ENCODE results near the gene MRTFB.

The MRTFB gene

DNA sequence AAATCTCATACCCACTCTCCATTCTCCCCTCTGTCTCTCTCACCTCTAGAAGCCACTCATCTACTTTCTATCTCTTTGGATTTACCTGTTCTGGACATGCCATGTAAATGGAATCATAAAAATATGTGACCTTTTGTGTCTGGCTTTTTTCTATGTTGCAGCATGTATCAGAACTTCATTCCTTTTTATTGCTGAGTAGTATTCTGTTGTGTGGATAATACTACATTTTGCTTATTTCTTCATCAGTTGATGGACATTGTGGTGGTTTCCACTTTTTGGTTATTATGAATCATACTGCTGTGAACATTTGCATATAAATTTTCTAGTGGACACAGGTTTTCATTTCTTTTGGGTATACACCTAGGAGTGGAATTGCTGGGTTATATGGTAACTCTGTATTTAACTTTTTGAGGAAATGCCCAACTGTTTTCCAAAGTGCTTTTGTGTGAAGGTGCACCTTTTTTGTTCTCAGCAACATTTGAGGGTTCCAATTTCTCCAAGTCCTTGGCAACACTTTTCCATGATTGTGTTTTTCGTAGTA lies 18.2 kb downstream of the MRTFB start:
- H3K4me3 ChIP-seq (replicated peaks; ENCODE audit: insufficient read depth, low read length): no peak overlapping the region
- DNase-seq (ENCODE audit: low read depth in 1 of 2, low spot score in 1 of 2): no peak
- no peak for TF ChIP-seq POLR2AphosphoS5 (IDR thresholded peaks at IDR 0.05; ENCODE audit: low read depth)
- no peak for TF ChIP-seq REST (IDR thresholded peaks at IDR 0.05; ENCODE audit: insufficient replicate concordance, low read depth)
- no peak for TF ChIP-seq SPI1 (IDR thresholded peaks at IDR 0.05; ENCODE audit: borderline replicate concordance, low read depth)
- TF ChIP-seq GABPA (IDR thresholded peaks at IDR 0.05; ENCODE audit: low read depth): no peak
- no peak for TF ChIP-seq CTCF (IDR thresholded peaks at IDR 0.05; ENCODE audit: insufficient read depth, low read length)
- no peak overlapping the region for H3K27ac ChIP-seq (replicated peaks)
- no peaks in the 10 kb centered on the region for H3K27me3 ChIP-seq (ENCODE audit: insufficient read depth, poor library complexity, severe bottlenecking)

DNA sequence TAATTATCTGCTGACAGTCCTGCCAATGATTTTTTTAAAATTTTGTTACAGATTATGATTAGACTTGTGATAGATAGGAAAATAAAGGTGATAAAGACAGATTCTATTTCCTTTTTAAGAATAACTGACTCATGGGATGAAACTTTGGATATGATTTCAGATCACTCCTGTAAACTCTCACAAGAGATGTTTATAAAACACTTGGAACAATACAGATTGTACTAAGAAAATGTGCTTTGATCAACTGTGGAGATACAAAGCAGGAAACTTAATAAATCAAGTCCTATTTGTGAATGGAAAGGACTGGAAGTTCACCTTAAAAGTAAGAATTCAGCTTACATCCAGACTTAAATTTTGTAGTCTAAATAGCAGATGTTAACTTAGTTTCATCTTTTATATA lies 21.4 kb downstream of the MRTFB start:
- no peak overlapping the region for H3K27ac ChIP-seq (replicated peaks)
- no peak for DNase-seq (ENCODE audit: low read depth in 1 of 2, low spot score in 1 of 2)

More for the DNA sequence above, 21.4 kb downstream of the MRTFB start:
- TF ChIP-seq GABPA (IDR thresholded peaks at IDR 0.05; ENCODE audit: low read depth) (no peak), REST (IDR thresholded peaks at IDR 0.05; ENCODE audit: insufficient replicate concordance, low read depth) (no peak), POLR2AphosphoS5 (IDR thresholded peaks at IDR 0.05; ENCODE audit: low read depth) (no peak), CTCF (IDR thresholded peaks at IDR 0.05; ENCODE audit: insufficient read depth, low read length) (no peak), SPI1 (IDR thresholded peaks at IDR 0.05; ENCODE audit: borderline replicate concordance, low read depth) (no peak)
- H3K4me3 ChIP-seq (replicated peaks; ENCODE audit: insufficient read depth, low read length): no peak overlapping the region
- no peaks in the 10 kb centered on the region for H3K27me3 ChIP-seq (ENCODE audit: insufficient read depth, poor library complexity, severe bottlenecking)

All from HL-60 (cell line).